Omental fat pad (tissue), 4 donors: ENCODE measurements around the gene SCO2. TPM values are rescaled to one million over a fixed set of nuclear protein-coding genes. Genes with fewer than 3 reads are reported as not detected.
"Not testable (repeated sequence)": the region's sequence is repeated elsewhere in the genome, so short reads cannot be mapped to it uniquely, and the experiment has no call there.

Source experiments
- ATAC-seq: fragments of 150-250 bp; one replicate; pipeline ENCODE4 v1.9.1; 2016; ENCODE audit warnings: mild to moderate bottlenecking, moderate library complexity; ENCODE audit not compliant: low FRiP score
- DNase-seq: peaks from one replicate; pipeline ENCODE4 v3.0.0-alpha.2; 2019; ENCODE audit warnings: low spot score
- CTCF ChIP-seq, 3 donors: fragments of 450-650 bp; IDR thresholded peaks; one replicate each; pipeline ENCODE4 v1.5.1; 2016 to 2017; ENCODE audit warnings: antibody characterized with exemption in 3 of 3, mild to moderate bottlenecking in 3 of 3, moderate library complexity in 2 of 3
- total RNA-seq, 4 donors: library from RNA; depleted of rRNA; stranded (reverse); fragments of >200 nt; gene quantifications; one replicate each; pipeline ENCODE4 v1.1.0, GENCODE V29; 2016

SCO2 gene
- total RNA-seq, 4 donors from 2014 or later = 2.8 to 15.0 (median 9.2) TPM

DNA sequence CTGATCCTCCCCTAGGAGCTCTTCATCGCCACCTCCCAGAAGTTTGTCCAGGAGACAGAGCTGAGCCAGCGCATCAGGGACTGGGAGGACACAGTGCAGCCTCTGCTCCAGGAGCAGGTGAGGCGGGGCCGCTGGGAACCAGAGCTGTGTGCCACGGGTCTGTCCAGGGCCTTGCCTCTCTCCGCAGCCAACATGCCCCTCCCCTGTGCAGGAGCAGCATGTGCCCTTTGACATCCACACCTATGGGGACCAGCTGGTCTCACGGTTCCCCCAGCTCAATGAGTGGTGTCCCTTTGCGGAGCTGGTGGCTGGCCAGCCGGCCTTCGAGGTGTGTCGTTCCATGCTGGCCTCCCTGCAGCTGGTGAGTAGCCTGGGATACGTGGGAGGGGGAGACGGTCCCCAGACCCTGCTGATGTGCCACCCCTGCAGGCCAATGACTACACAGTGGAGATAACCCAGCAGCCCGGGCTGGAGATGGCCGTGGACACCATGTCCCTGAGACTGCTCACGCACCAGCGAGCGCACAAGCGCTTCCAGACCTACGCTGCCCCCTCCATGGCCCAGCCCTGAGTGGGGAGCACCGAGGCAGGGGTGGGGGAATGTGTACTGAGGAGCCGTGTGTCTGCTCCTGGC lies 2.5 kb downstream of the SCO2 start:
- no peak for TF ChIP-seq CTCF (IDR thresholded peaks at IDR 0.05)
- no peak for DNase-seq

DNA sequence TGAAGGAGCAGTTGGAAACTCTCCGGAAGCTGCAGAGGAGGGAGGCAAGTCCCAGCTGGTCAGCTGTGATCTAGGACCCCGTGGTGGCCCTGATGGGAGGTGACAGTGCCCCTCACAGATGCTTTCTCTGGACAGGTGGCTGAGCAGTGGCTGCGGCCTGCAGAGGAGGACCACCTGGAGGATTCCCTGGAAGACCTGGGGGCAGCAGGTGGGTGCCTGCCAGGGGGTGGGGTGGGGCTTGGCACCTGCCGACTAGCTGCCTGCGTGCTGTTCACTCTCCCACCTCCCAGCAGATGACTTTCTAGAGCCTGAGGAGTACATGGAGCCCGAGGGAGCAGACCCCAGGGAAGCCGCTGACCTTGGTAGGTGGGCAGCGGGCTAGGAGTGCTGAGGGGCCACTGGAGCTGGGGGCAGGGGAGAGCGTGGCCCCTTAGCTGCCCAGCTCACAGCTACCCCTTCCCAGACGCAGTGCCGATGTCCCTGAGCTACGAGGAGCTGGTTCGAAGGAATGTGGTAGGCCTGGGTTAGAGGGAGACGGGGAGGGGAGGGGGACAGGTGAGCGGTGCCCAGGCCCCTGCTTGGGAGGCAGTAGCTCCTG lies 3.1 kb downstream of the SCO2 start:
- no peak for ATAC-seq

More for the DNA sequence above, 2.5 kb downstream of the SCO2 start:
- no peak for ATAC-seq

GRCh38 chr22:50521710-50522109 lies 3.7 kb downstream of the SCO2 start:
- TF ChIP-seq CTCF (IDR thresholded peaks at IDR 0.05) = no peak
- DNase-seq = no peak
- no peak for ATAC-seq

More for the DNA sequence above, 3.1 kb downstream of the SCO2 start:
- TF ChIP-seq CTCF (IDR thresholded peaks at IDR 0.05) = no peak
- no peak for DNase-seq

GRCh38 chr22:50520826-50521453 lies 4.5 kb downstream of the SCO2 start:
- no peak for TF ChIP-seq CTCF (IDR thresholded peaks at IDR 0.05)

DNA sequence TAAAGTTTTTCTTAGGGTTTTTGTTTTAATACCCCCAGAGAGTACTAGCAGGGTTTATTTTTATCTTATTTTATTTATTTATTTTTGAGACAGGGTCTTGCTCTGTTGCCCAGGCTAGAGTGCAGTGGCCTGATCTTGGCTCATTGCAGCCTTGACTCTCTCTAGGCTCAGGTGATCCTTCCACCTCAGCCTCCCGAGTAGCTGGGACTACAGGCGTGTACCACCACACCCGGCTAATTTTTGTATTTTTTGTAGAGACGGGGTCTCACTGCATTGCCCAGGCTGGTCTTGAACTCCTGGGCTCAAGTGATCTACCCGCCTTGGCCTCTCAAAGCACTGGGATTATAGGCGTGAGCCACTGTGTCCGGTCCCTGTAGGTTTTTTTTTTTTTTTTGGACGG lies 5.2 kb downstream of the SCO2 start:
- not testable (repeated sequence) for DNase-seq, ATAC-seq

More at GRCh38 chr22:50520826-50521453, 4.5 kb downstream of the SCO2 start:
- no peak for ATAC-seq
- no peak for DNase-seq

DNA sequence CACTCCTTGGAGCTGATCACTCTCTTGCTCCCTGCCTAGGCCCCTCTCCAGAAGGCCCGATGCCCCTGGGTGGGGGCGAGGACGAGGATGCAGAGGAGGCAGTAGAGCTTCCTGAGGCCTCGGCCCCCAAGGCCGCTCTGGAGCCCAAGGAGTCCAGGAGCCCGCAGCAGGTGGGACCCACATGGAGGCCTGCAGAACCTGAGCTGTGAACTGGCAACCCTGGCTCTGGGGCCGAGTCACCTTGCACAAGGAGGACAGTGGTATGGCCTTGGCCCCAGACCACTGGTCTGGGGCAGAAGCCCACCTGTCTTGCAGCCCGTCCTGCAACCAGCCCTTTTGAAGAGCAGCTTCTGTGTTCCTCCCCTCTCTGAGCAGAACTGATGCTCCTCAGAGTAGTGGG lies 6.2 kb downstream of the SCO2 start:
- no peak for TF ChIP-seq CTCF (IDR thresholded peaks at IDR 0.05)
- DNase-seq = no peak
- no peak for ATAC-seq

DNA sequence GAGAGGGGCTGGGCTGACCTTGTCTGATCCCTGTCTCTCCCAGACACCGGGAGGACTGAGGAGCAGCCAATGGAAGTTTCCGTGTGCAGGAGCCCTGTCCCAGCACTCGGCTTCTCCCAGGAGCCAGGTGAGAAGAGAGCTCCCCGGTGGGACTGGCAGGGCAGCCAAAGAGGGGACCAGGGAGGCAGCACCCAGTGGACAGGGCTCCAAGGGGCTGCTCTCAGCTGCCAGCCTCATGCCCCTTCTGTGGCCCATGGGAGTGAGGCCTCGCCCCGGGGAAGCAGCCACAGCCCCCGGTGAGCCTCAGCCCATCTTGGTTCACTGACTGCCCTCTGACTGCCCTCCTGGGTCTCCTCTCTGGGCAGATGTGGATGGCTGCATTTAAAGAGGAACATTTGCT lies 6.8 kb downstream of the SCO2 start:
- ATAC-seq (no peak), DNase-seq (no peak)
- no peak for TF ChIP-seq CTCF (IDR thresholded peaks at IDR 0.05)
